IPS-18a (cell line): ENCODE data around the gene DUOX1.

ENCODE experiments used
- H3K27ac ChIP-seq: one replicate; pipeline ENCODE4 v1.5.1; 2013; ENCODE audit warnings: low read length
- H3K27me3 ChIP-seq: one replicate; pipeline ENCODE4 v1.6.1; 2013; ENCODE audit warnings: mild to moderate bottlenecking, low read length; ENCODE audit not compliant: control insufficient read depth, insufficient read depth
- H3K36me3 ChIP-seq: one replicate; pipeline ENCODE4 v1.6.1; 2013; ENCODE audit warnings: low read depth, low read length; ENCODE audit not compliant: control insufficient read depth
- H3K4me1 ChIP-seq: one replicate; pipeline ENCODE4 v1.6.1; 2013; ENCODE audit warnings: low read depth, low read length; ENCODE audit not compliant: control insufficient read depth
- H3K4me3 ChIP-seq: one replicate; pipeline ENCODE4 v1.5.1; 2013; ENCODE audit warnings: low read length
- H3K9ac ChIP-seq: one replicate; pipeline ENCODE4 v1.6.1; 2013; ENCODE audit warnings: mild to moderate bottlenecking, low read length, moderate library complexity
- H3K9me3 ChIP-seq: one replicate; pipeline ENCODE4 v1.6.1; 2013; ENCODE audit warnings: low read depth, low read length; ENCODE audit not compliant: control insufficient read depth

DUOX1 gene

GRCh38 chr15:45150481-45150880 is 20.7 kb downstream of the DUOX1 start:
- no peaks in the 10 kb centered on the region for H3K9me3 ChIP-seq
- H3K27ac ChIP-seq = no peak overlapping the region
- no peaks in the 10 kb centered on the region for H3K36me3 ChIP-seq
- no peak overlapping the region for H3K4me3 ChIP-seq
- peaks cover 4% of the 10 kb centered on the region for H3K4me1 ChIP-seq
- H3K9ac ChIP-seq = no peak overlapping the region
- H3K27me3 ChIP-seq = peaks cover 5% of the 10 kb centered on the region

- no peaks in the 10 kb centered on the region for H3K9me3 ChIP-seq
- no peak overlapping the region for H3K27ac ChIP-seq
- H3K4me1 ChIP-seq = peaks cover 4% of the 10 kb centered on the region
- H3K36me3 ChIP-seq = no peaks in the 10 kb centered on the region
- no peak overlapping the region for H3K4me3 ChIP-seq
- no peak overlapping the region for H3K9ac ChIP-seq
- H3K27me3 ChIP-seq = peaks cover 3% of the 10 kb centered on the region
Measured at GRCh38 chr15:45150997-45151396, 21.2 kb downstream of the DUOX1 start.

GRCh38 chr15:45151998-45152828 is 22.4 kb downstream of the DUOX1 start:
- Histone ChIP-seq H3K9ac (no peak overlapping the region), H3K27ac (no peak overlapping the region), H3K9me3 (no peaks in the 10 kb centered on the region), H3K36me3 (no peaks in the 10 kb centered on the region), H3K27me3 (no peaks in the 10 kb centered on the region), H3K4me1 (peaks cover 10% of the 10 kb centered on the region), H3K4me3 (no peak overlapping the region)

- Histone ChIP-seq H3K4me3 (no peak overlapping the region), H3K9ac (no peak overlapping the region), H3K36me3 (no peaks in the 10 kb centered on the region), H3K9me3 (no peaks in the 10 kb centered on the region), H3K27me3 (no peaks in the 10 kb centered on the region), H3K4me1 (peaks cover 12% of the 10 kb centered on the region), H3K27ac (no peak overlapping the region)
Measured at GRCh38 chr15:45155739-45156138, 25.9 kb downstream of the DUOX1 start.

- H3K27ac ChIP-seq = no peak overlapping the region
- H3K4me1 ChIP-seq = peaks cover 12% of the 10 kb centered on the region
- H3K9me3 ChIP-seq = no peaks in the 10 kb centered on the region
- no peak overlapping the region for H3K4me3 ChIP-seq
- no peaks in the 10 kb centered on the region for H3K36me3 ChIP-seq
- H3K9ac ChIP-seq = no peak overlapping the region
- H3K27me3 ChIP-seq = no peaks in the 10 kb centered on the region
Measured at GRCh38 chr15:45156744-45157455, 27.1 kb downstream of the DUOX1 start.

- Histone ChIP-seq H3K4me1 (peaks cover 18% of the 10 kb centered on the region), H3K4me3 (no peak overlapping the region), H3K27ac (no peak overlapping the region), H3K27me3 (no peaks in the 10 kb centered on the region), H3K36me3 (no peaks in the 10 kb centered on the region), H3K9me3 (no peaks in the 10 kb centered on the region), H3K9ac (no peak overlapping the region)
Measured at GRCh38 chr15:45157974-45158373, 28.2 kb downstream of the DUOX1 start.

- peaks cover 17% of the 10 kb centered on the region for H3K4me1 ChIP-seq
- no peak overlapping the region for H3K27ac ChIP-seq
- H3K27me3 ChIP-seq = no peaks in the 10 kb centered on the region
- no peaks in the 10 kb centered on the region for H3K9me3 ChIP-seq
- no peak overlapping the region for H3K9ac ChIP-seq
- H3K4me3 ChIP-seq = no peak overlapping the region
- H3K36me3 ChIP-seq = no peaks in the 10 kb centered on the region
Measured at GRCh38 chr15:45161666-45162065, 31.9 kb downstream of the DUOX1 start.

GRCh38 chr15:45162771-45163507 is 33.1 kb downstream of the DUOX1 start:
- Histone ChIP-seq H3K4me1 (peaks cover 13% of the 10 kb centered on the region), H3K27ac (no peak overlapping the region), H3K4me3 (no peak overlapping the region), H3K9me3 (no peaks in the 10 kb centered on the region), H3K9ac (no peak overlapping the region), H3K36me3 (no peaks in the 10 kb centered on the region), H3K27me3 (no peaks in the 10 kb centered on the region)

GRCh38 chr15:45163508-45163856 is 33.7 kb downstream of the DUOX1 start:
- Histone ChIP-seq H3K9me3 (no peaks in the 10 kb centered on the region), H3K9ac (no peak overlapping the region), H3K27me3 (no peaks in the 10 kb centered on the region), H3K4me3 (no peak overlapping the region), H3K27ac (no peak overlapping the region), H3K36me3 (no peaks in the 10 kb centered on the region), H3K4me1 (peaks cover 11% of the 10 kb centered on the region)

GRCh38 chr15:45164914-45165313 is 35.1 kb downstream of the DUOX1 start:
- no peak overlapping the region for H3K27ac ChIP-seq
- no peak overlapping the region for H3K9ac ChIP-seq

GRCh38 chr15:45165536-45165935 is 35.7 kb downstream of the DUOX1 start:
- Histone ChIP-seq H3K36me3 (no peaks in the 10 kb centered on the region), H3K27me3 (no peaks in the 10 kb centered on the region), H3K9me3 (no peaks in the 10 kb centered on the region), H3K4me1 (peaks cover 22% of the 10 kb centered on the region), H3K4me3 (no peak overlapping the region), H3K27ac (no peak overlapping the region), H3K9ac (no peak overlapping the region)

More at GRCh38 chr15:45164914-45165313, 35.1 kb downstream of the DUOX1 start:
- Histone ChIP-seq H3K36me3 (no peaks in the 10 kb centered on the region), H3K9me3 (no peaks in the 10 kb centered on the region), H3K27me3 (no peaks in the 10 kb centered on the region), H3K4me3 (no peak overlapping the region), H3K4me1 (peaks cover 17% of the 10 kb centered on the region)
